HL-60/S4 (cell line): ENCODE measurements around the gene CLCNKA.

Experiments
- in situ Hi-C: fragments of 300-500 bp; cut with MboI; formaldehyde crosslinking; loops from 2 replicates; pipeline ENCODE4 v1.14.3; 2022; ENCODE audit warnings: low sequenced_read_pairs

The CLCNKA gene

GRCh38 chr1:16021681-16022080, at the start of gene CLCNKA:
Gene CLCNKA, plus strand, starts transcription at chr1:16022036. Its CDS starts 584 bp downstream, at chr1:16022620.
- in situ Hi-C loops = no loop called here

GRCh38 chr1:15972409-15972808, 49.4 kb upstream of the CLCNKA start:
- in situ Hi-C loops = no loop called here

GRCh38 chr1:15973772-15974171, 48.1 kb upstream of the CLCNKA start:
- in situ Hi-C loops = no loop called here

GRCh38 chr1:15974855-15975254, 47.0 kb upstream of the CLCNKA start:
- in situ Hi-C loops = loop anchor here (25.0 kb wide), 1 partner anchor 163 kb away; the partner anchor contains the start of gene UQCRHL

GRCh38 chr1:15975358-15975804, 46.5 kb upstream of the CLCNKA start:
- in situ Hi-C loops = loop anchor here (25.0 kb wide), 1 partner anchor 163 kb away; the partner anchor contains the start of gene UQCRHL

GRCh38 chr1:15975805-15976680, 45.8 kb upstream of the CLCNKA start, which contains the start of gene ZBTB17:
Gene ZBTB17, minus strand, starts transcription at chr1:15976101. Its CDS starts 27,606 bp downstream, at chr1:15948495.
- in situ Hi-C loops = loop anchor here (25.0 kb wide), 1 partner anchor 164 kb away; the partner anchor contains the start of gene UQCRHL

- in situ Hi-C loops = loop anchor here (25.0 kb wide), 1 partner anchor 166 kb away; the partner anchor contains the start of gene UQCRHL
Observed at GRCh38 chr1:15977947-15978346, 43.9 kb upstream of the CLCNKA start.

- in situ Hi-C loops = loop anchor here (25.0 kb wide), 1 partner anchor 169 kb away; the partner anchor contains the start of gene UQCRHL
Observed at GRCh38 chr1:15981679-15982078, 40.2 kb upstream of the CLCNKA start.

- in situ Hi-C loops = loop anchor here (25.0 kb wide), 1 partner anchor 171 kb away; the partner anchor contains the start of gene UQCRHL
Observed at GRCh38 chr1:15983275-15983674, 38.6 kb upstream of the CLCNKA start.

- in situ Hi-C loops = loop anchor here (25.0 kb wide), 1 partner anchor 173 kb away; the partner anchor contains the start of gene UQCRHL
Observed at GRCh38 chr1:15985611-15986297, 36.1 kb upstream of the CLCNKA start.

GRCh38 chr1:15988856-15989736, 32.7 kb upstream of the CLCNKA start:
- in situ Hi-C loops = loop anchor here (25.0 kb wide), 1 partner anchor 177 kb away; the partner anchor contains the start of gene UQCRHL

- in situ Hi-C loops = loop anchor here (25.0 kb wide), 1 partner anchor 177 kb away; the partner anchor contains the start of gene UQCRHL
Observed at GRCh38 chr1:15989776-15990175, 32.1 kb upstream of the CLCNKA start.

- in situ Hi-C loops = loop anchor here (25.0 kb wide), 1 partner anchor 179 kb away; the partner anchor contains the start of gene UQCRHL
Observed at GRCh38 chr1:15991427-15992186, 30.2 kb upstream of the CLCNKA start.

- in situ Hi-C loops = loop anchor here (25.0 kb wide), 1 partner anchor 180 kb away; the partner anchor contains the start of gene UQCRHL
Observed at GRCh38 chr1:15992187-15992553, 29.7 kb upstream of the CLCNKA start.

- in situ Hi-C loops = loop anchor here (25.0 kb wide), 1 partner anchor 181 kb away; the partner anchor contains the start of gene UQCRHL
Observed at GRCh38 chr1:15992582-15993500, 29.0 kb upstream of the CLCNKA start.

GRCh38 chr1:15993666-15994065, 28.2 kb upstream of the CLCNKA start:
- in situ Hi-C loops = loop anchor here (25.0 kb wide), 1 partner anchor 181 kb away; the partner anchor contains the start of gene UQCRHL

GRCh38 chr1:15994081-15994480, 27.8 kb upstream of the CLCNKA start:
- in situ Hi-C loops = loop anchor here (25.0 kb wide), 1 partner anchor 182 kb away; the partner anchor contains the start of gene UQCRHL
